B cell (primary cell): ENCODE data around the gene KRT75. TPM values are rescaled to one million over a fixed set of nuclear protein-coding genes. Genes with fewer than 3 reads are reported as not detected.

ENCODE experiments used
- ATAC-seq: fragments of 200-7000 bp; cut with Tn5 transposase; one replicate; pipeline ENCODE4 v1.10.0; 2021; ENCODE audit warnings: low read depth, mild to moderate bottlenecking, moderate number of reproducible peaks, moderate library complexity
- CTCF ChIA-PET: fragments of 350-600 bp; sonication (Branson Sonifier 250); formaldehyde crosslinking; loops from one replicate; lab custom pipeline; 2021; ENCODE audit warnings: antibody characterized with exemption, inconsistent platforms; lab: Charles Lee
- POLR2A ChIA-PET: fragments of 350-600 bp; sonication (Branson Sonifier 250); formaldehyde crosslinking; loops from one replicate; lab custom pipeline; 2021; ENCODE audit warnings: antibody characterized with exemption; lab: Charles Lee
- DNase-seq: peaks from one replicate; pipeline ENCODE4 v3.0.0; 2013
- H2AFZ ChIP-seq: 2 replicates; pipeline ENCODE4 v1.6.1; 2012; ENCODE audit warnings: mild to moderate bottlenecking, low read depth, low read length; ENCODE audit not compliant: insufficient read depth, poor library complexity, severe bottlenecking
- H3K27ac ChIP-seq, 2 donors: 1 replicate in 1 of 2; 2 replicates in 1 of 2; pipeline ENCODE4 v1.5.1; 2012 to 2013; ENCODE audit warnings: low read length in 2 of 2, mild to moderate bottlenecking in 2 of 2, moderate library complexity in 1 of 2
- H3K27me3 ChIP-seq, 4 experiments: fragments of 200-600 bp in 1 of 4; sonication (generic) in 1 of 4; replicated peaks in 1 of 4; 1 replicate in 2 of 4; 2 replicates in 2 of 4; pipeline versions ENCODE4 v1.6.1 to v1.7.0; 2013 to 2016; ENCODE audit warnings: low read length in 3 of 4, mild to moderate bottlenecking in 2 of 4, mixed read lengths in 1 of 4, moderate library complexity in 1 of 4; ENCODE audit not compliant: insufficient read depth in 4 of 4, control insufficient read depth in 3 of 4; ENCODE audit errors: control extremely low read depth in 1 of 4
- H3K36me3 ChIP-seq, 2 experiments: replicated peaks in 1 of 2; 1 replicate in 1 of 2; 2 replicates in 1 of 2; pipeline versions ENCODE4 v1.6.1 to v1.7.1; 2013; ENCODE audit warnings: low read length in 1 of 2; ENCODE audit not compliant: insufficient read depth in 2 of 2, control insufficient read depth in 1 of 2; ENCODE audit errors: control extremely low read depth in 1 of 2, extremely low read depth in 1 of 2
- H3K4me1 ChIP-seq, 2 donors: fragments of 200-600 bp in 1 of 2; sonication (generic) in 1 of 2; 1 replicate in 1 of 2; 2 replicates in 1 of 2; pipeline versions ENCODE4 v1.5.1 to v1.6.1; 2013 to 2017; ENCODE audit warnings: low read length in 2 of 2; ENCODE audit not compliant: control insufficient read depth in 2 of 2, insufficient read depth in 2 of 2
- H3K4me2 ChIP-seq: replicated peaks from 2 replicates; pipeline ENCODE3; 2012; ENCODE audit warnings: mild to moderate bottlenecking, low read depth, low read length; ENCODE audit not compliant: poor library complexity, severe bottlenecking
- H3K4me3 ChIP-seq, 5 experiments: fragments of 200-600 bp in 1 of 5; sonication (generic) in 1 of 5; 1 replicate in 3 of 5; 2 replicates in 2 of 5; pipeline versions ENCODE4 v1.5.1 to v1.7.0; 2011 to 2016; ENCODE audit warnings: low read length in 4 of 5, mild to moderate bottlenecking in 4 of 5, low read depth in 2 of 5, control low read depth in 1 of 5, moderate library complexity in 1 of 5; ENCODE audit not compliant: insufficient read depth in 1 of 5; ENCODE audit errors: control extremely low read depth in 1 of 5, extremely low read depth in 1 of 5
- H3K79me2 ChIP-seq: fragments of 200-600 bp; sonication (generic); one replicate; pipeline ENCODE4 v1.6.0; 2016; ENCODE audit warnings: low read length; ENCODE audit not compliant: control insufficient read depth, insufficient read depth
- H3K9ac ChIP-seq: fragments of 200-600 bp; sonication (generic); 2 replicates; pipeline ENCODE4 v1.6.1; 2017; ENCODE audit warnings: mild to moderate bottlenecking, low read length, moderate library complexity
- H3K9me3 ChIP-seq, 3 donors: one replicate each; pipeline versions ENCODE4 v1.6.1 to v1.7.1; 2013; ENCODE audit warnings: low read length in 2 of 3; ENCODE audit not compliant: control insufficient read depth in 2 of 3, insufficient read depth in 1 of 3; ENCODE audit errors: control extremely low read depth in 1 of 3
- H4K20me1 ChIP-seq: 2 replicates; pipeline ENCODE4 v1.6.0; 2012; ENCODE audit warnings: mild to moderate bottlenecking, low read length; ENCODE audit not compliant: insufficient read depth, control insufficient read depth, poor library complexity, severe bottlenecking
- H3K27ac Mint-ChIP-seq: one replicate; pipeline ENCODE4 v1.8.0; 2021; ENCODE audit warnings: mixed read lengths
- H3K27me3 Mint-ChIP-seq: one replicate; pipeline ENCODE4 v1.8.0; 2021; ENCODE audit warnings: mixed read lengths
- H3K4me1 Mint-ChIP-seq: one replicate; pipeline ENCODE4 v1.8.0; 2021; ENCODE audit warnings: mixed read lengths
- H3K4me3 Mint-ChIP-seq: one replicate; pipeline ENCODE4 v1.8.0; 2021; ENCODE audit warnings: mixed read lengths
- H3K9me3 Mint-ChIP-seq: one replicate; pipeline ENCODE4 v1.8.0; 2022; ENCODE audit warnings: mixed read lengths; ENCODE audit not compliant: insufficient read depth
- CTCF ChIP-seq: fragments of 200-600 bp; IDR thresholded peaks from one replicate; pipeline ENCODE4 v1.8.0; 2022; ENCODE audit warnings: antibody characterized with exemption, mild to moderate bottlenecking
- EZH2 ChIP-seq: IDR thresholded peaks from 2 replicates; pipeline ENCODE4 v1.6.1; 2012; ENCODE audit warnings: borderline replicate concordance, low read depth, mild to moderate bottlenecking, moderate library complexity, low read length; ENCODE audit not compliant: insufficient read depth, poor library complexity, severe bottlenecking
- WGBS: methylation state at CpG from one replicate; pipeline ENCODE4 v1.1.5; 2013; ENCODE audit warnings: missing lambda C conversion rate; ENCODE audit not compliant: insufficient coverage; 5-methylcytosine and 5-hydroxymethylcytosine counted together
- intact Hi-C: fragments of 100-400 bp; cut with micrococcal nuclease; formaldehyde crosslinking; loops from one replicate; pipeline ENCODE4 v1.10.0; 2022
- polyA plus RNA-seq: library from polyadenylated mRNA; depleted of rRNA; stranded (reverse); fragments of >200 nt; gene quantifications from 2 replicates; pipeline ENCODE4 v1.2.3, GENCODE V29; 2012
- total RNA-seq, 2 donors: library from RNA; stranded (reverse); fragments of 120-200 nt in 1 of 2; gene quantifications; 1 replicate in 1 of 2; 2 replicates in 1 of 2; pipeline versions ENCODE4 v1.2.3 to v1.2.4, GENCODE V29; 2013 to 2022

Gene KRT75
- total and polyA plus RNA-seq, 2 donors (not counting 1 experiment from before 2014, with no cell fraction given) = not detected

GRCh38 chr12:52392465-52393007 is 41.6 kb downstream of the KRT75 start:
- intact Hi-C loops = no loop called here

GRCh38 chr12:52391618-52392002 is 42.6 kb downstream of the KRT75 start:
- no peaks in the 10 kb centered on the region for H3K9me3 ChIP-seq
- no peak overlapping the region for H3K4me3 Mint-ChIP-seq
- DNase-seq (no peak), ATAC-seq (no peak)
- H3K27me3 Mint-ChIP-seq = peaks cover 10% of the 10 kb centered on the region
- 59% methylated on average over 4 of the region's 4 CpGs for WGBS
- no peak overlapping the region for H3K9ac ChIP-seq
- H4K20me1 ChIP-seq = no peaks in the 10 kb centered on the region
- H3K4me3 ChIP-seq = no peak overlapping the region
- H3K36me3 ChIP-seq = no peaks in the 10 kb centered on the region
- H3K9me3 Mint-ChIP-seq = no peaks in the 10 kb centered on the region
- no peaks in the 10 kb centered on the region for H3K4me1 Mint-ChIP-seq
- ChIA-PET CTCF (interaction anchor here (1.5 kb wide), 1 partner anchor 11 kb away, joined by 3 read pairs; no protein-coding TSS in a partner anchor), POLR2A (no interaction called here)
- intact Hi-C loops = no loop called here
- no peaks in the 10 kb centered on the region for H3K4me1 ChIP-seq
- H3K27ac ChIP-seq = no peak overlapping the region
- H3K27ac Mint-ChIP-seq = no peak overlapping the region
- no peak for TF ChIP-seq EZH2
- no peak for TF ChIP-seq CTCF
- no peak overlapping the region for H3K4me2 ChIP-seq
- no peaks in the 10 kb centered on the region for H3K79me2 ChIP-seq
- no peak overlapping the region for H2AFZ ChIP-seq
- peaks cover 0 to 4% (median 0%) of the 10 kb centered on the region in 4 experiments for H3K27me3 ChIP-seq

More at GRCh38 chr12:52392465-52393007, 41.6 kb downstream of the KRT75 start:
- no peak overlapping the region for H3K4me3 ChIP-seq
- no peak overlapping the region for H3K4me3 Mint-ChIP-seq
- TF ChIP-seq CTCF (no peak), EZH2 (no peak)
- H3K9ac ChIP-seq = no peak overlapping the region
- no peaks in the 10 kb centered on the region for H3K9me3 Mint-ChIP-seq
- H3K9me3 ChIP-seq = no peaks in the 10 kb centered on the region
- no peak for ATAC-seq
- H2AFZ ChIP-seq = no peak overlapping the region
- no peaks in the 10 kb centered on the region for H4K20me1 ChIP-seq
- no peaks in the 10 kb centered on the region for H3K4me1 ChIP-seq
- H3K79me2 ChIP-seq = no peaks in the 10 kb centered on the region
- no peaks in the 10 kb centered on the region for H3K36me3 ChIP-seq
- CTCF ChIA-PET = no interaction called here
- H3K27ac ChIP-seq = no peak overlapping the region
- no peaks in the 10 kb centered on the region for H3K4me1 Mint-ChIP-seq
- DNase-seq = no peak
- H3K27ac Mint-ChIP-seq = no peak overlapping the region
- no peak overlapping the region for H3K4me2 ChIP-seq
- H3K27me3 ChIP-seq = peaks cover 0 to 4% (median 0%) of the 10 kb centered on the region in 4 experiments
- H3K27me3 Mint-ChIP-seq = peaks cover 10% of the 10 kb centered on the region
- POLR2A ChIA-PET = no interaction called here
- WGBS = 72% methylated on average over 3 of the region's 7 CpGs
